ENCODE measurements around the gene LRRK2.

Gene LRRK2

GRCh38 chr12:40181490-40181889 is 43.3 kb upstream of the LRRK2 start:
- no peak for TF ChIP-seq SIN3A (IDR thresholded peaks at IDR 0.05; ENCODE audit: borderline replicate concordance, insufficient read depth, low read length)
- no peak for TF ChIP-seq TAF1 (IDR thresholded peaks at IDR 0.05; ENCODE audit: borderline replicate concordance, insufficient read depth, low read length)
- TF ChIP-seq REST (IDR thresholded peaks at IDR 0.05; ENCODE audit: insufficient read depth in 1 of 2, low read depth in 2 of 2, low read length in 2 of 2): no peak
- TF ChIP-seq FOXP2 (optimal IDR thresholded peaks at IDR 0.05; ENCODE audit: borderline replicate concordance, extremely low read depth, extremely low read length, insufficient read depth): no peak
- no peak for TF ChIP-seq POLR2AphosphoS5 (IDR thresholded peaks at IDR 0.05; ENCODE audit: low read depth, low read length)

GRCh38 chr12:40183715-40184114 is 41.1 kb upstream of the LRRK2 start:
- TF ChIP-seq SIN3A (IDR thresholded peaks at IDR 0.05; ENCODE audit: borderline replicate concordance, insufficient read depth, low read length): no peak
- no peak for TF ChIP-seq TAF1 (IDR thresholded peaks at IDR 0.05; ENCODE audit: borderline replicate concordance, insufficient read depth, low read length)

- TF ChIP-seq POLR2AphosphoS5 (IDR thresholded peaks at IDR 0.05; ENCODE audit: low read depth, low read length): no peak
- no peak for TF ChIP-seq FOXP2 (optimal IDR thresholded peaks at IDR 0.05; ENCODE audit: borderline replicate concordance, extremely low read depth, extremely low read length, insufficient read depth)
- no peak for TF ChIP-seq TAF1 (IDR thresholded peaks at IDR 0.05; ENCODE audit: borderline replicate concordance, insufficient read depth, low read length)
- no peak for TF ChIP-seq REST (IDR thresholded peaks at IDR 0.05; ENCODE audit: insufficient read depth in 1 of 2, low read depth in 2 of 2, low read length in 2 of 2)
- TF ChIP-seq SIN3A (IDR thresholded peaks at IDR 0.05; ENCODE audit: borderline replicate concordance, insufficient read depth, low read length): no peak
Observed at GRCh38 chr12:40184493-40185302, 40.1 kb upstream of the LRRK2 start.

- TF ChIP-seq POLR2AphosphoS5 (IDR thresholded peaks at IDR 0.05; ENCODE audit: low read depth, low read length): no peak
- no peak for TF ChIP-seq TAF1 (IDR thresholded peaks at IDR 0.05; ENCODE audit: borderline replicate concordance, insufficient read depth, low read length)
- no peak for TF ChIP-seq SIN3A (IDR thresholded peaks at IDR 0.05; ENCODE audit: borderline replicate concordance, insufficient read depth, low read length)
- no peak for TF ChIP-seq FOXP2 (optimal IDR thresholded peaks at IDR 0.05; ENCODE audit: borderline replicate concordance, extremely low read depth, extremely low read length, insufficient read depth)
- TF ChIP-seq REST (IDR thresholded peaks at IDR 0.05; ENCODE audit: insufficient read depth in 1 of 2, low read depth in 2 of 2, low read length in 2 of 2): no peak
Observed at GRCh38 chr12:40185303-40185693, 39.5 kb upstream of the LRRK2 start.

- no peak for TF ChIP-seq REST (IDR thresholded peaks at IDR 0.05; ENCODE audit: insufficient read depth in 1 of 2, low read depth in 2 of 2, low read length in 2 of 2)
- no peak for TF ChIP-seq FOXP2 (optimal IDR thresholded peaks at IDR 0.05; ENCODE audit: borderline replicate concordance, extremely low read depth, extremely low read length, insufficient read depth)
- no peak for TF ChIP-seq POLR2AphosphoS5 (IDR thresholded peaks at IDR 0.05; ENCODE audit: low read depth, low read length)
- no peak for TF ChIP-seq SIN3A (IDR thresholded peaks at IDR 0.05; ENCODE audit: borderline replicate concordance, insufficient read depth, low read length)
- TF ChIP-seq TAF1 (IDR thresholded peaks at IDR 0.05; ENCODE audit: borderline replicate concordance, insufficient read depth, low read length): no peak
Observed at GRCh38 chr12:40188558-40189320, 36.1 kb upstream of the LRRK2 start.
